GM04503 (cell line): ENCODE results near the gene XNDC1N.

Experiments used
- DNase-seq: peaks from one replicate; pipeline ENCODE4 v3.0.0-alpha.2; 2012; ENCODE audit warnings: low read depth

XNDC1N gene

GRCh38 chr11:71927820-71928736, at the start of gene XNDC1N:
XNDC1N (minus strand) TSS chr11:71928594; CDS start chr11:71923353, 5,241 bp downstream.
- DNase-seq = no peak

GRCh38 chr11:71977743-71978418, 49.5 kb upstream of the XNDC1N start:
- no peak for DNase-seq

GRCh38 chr11:71977090-71977489, 48.7 kb upstream of the XNDC1N start:
- DNase-seq = no peak

GRCh38 chr11:71976551-71976950, 48.2 kb upstream of the XNDC1N start:
- DNase-seq = no peak

- DNase-seq = no peak
Observed at GRCh38 chr11:71971680-71972079, 43.3 kb upstream of the XNDC1N start.

GRCh38 chr11:71964641-71965040, 36.2 kb upstream of the XNDC1N start:
- no peak for DNase-seq

GRCh38 chr11:71963468-71963867, 35.1 kb upstream of the XNDC1N start:
- DNase-seq = no peak

- DNase-seq = peak; percentile 12
Observed at GRCh38 chr11:71962428-71963038, 34.1 kb upstream of the XNDC1N start.

GRCh38 chr11:71955898-71956456, 27.6 kb upstream of the XNDC1N start:
- DNase-seq = no peak

- DNase-seq = no peak
Observed at GRCh38 chr11:71951741-71952310, 23.4 kb upstream of the XNDC1N start.

GRCh38 chr11:71949034-71949433, 20.6 kb upstream of the XNDC1N start:
- no peak for DNase-seq

GRCh38 chr11:71948314-71949027, 20.1 kb upstream of the XNDC1N start:
- no peak for DNase-seq

- DNase-seq = no peak
Observed at GRCh38 chr11:71947498-71947897, 19.1 kb upstream of the XNDC1N start.

GRCh38 chr11:71946144-71946571, 17.8 kb upstream of the XNDC1N start:
- no peak for DNase-seq

GRCh38 chr11:71940561-71941219, 12.3 kb upstream of the XNDC1N start:
- no peak for DNase-seq

- no peak for DNase-seq
Observed at GRCh38 chr11:71937826-71938225, 9.4 kb upstream of the XNDC1N start.

- no peak for DNase-seq
Observed at GRCh38 chr11:71936825-71937224, 8.4 kb upstream of the XNDC1N start.

GRCh38 chr11:71935338-71935925, 7.0 kb upstream of the XNDC1N start:
- no peak for DNase-seq

GRCh38 chr11:71934213-71934612, 5.8 kb upstream of the XNDC1N start:
- no peak for DNase-seq

GRCh38 chr11:71933141-71933933, 4.9 kb upstream of the XNDC1N start:
- no peak for DNase-seq
